CD4-positive, alpha-beta T cell treated with Interleukin-2 at 100 ng/mL for 4 hours (primary cell): ENCODE measurements around the gene CTRB1.
"Not testable (repeated sequence)": the region's sequence is repeated elsewhere in the genome, so short reads cannot be mapped to it uniquely, and the experiment has no call there.

ENCODE experiments used
- DNase-seq: peaks from one replicate; pipeline ENCODE4 v3.0.0-alpha.2; 2020; ENCODE audit warnings: low spot score

CTRB1 gene

GRCh38 chr16:75240633-75241032 lies 21.8 kb downstream of the CTRB1 start:
- not testable (repeated sequence) for DNase-seq

- no peak for DNase-seq
Measured at GRCh38 chr16:75241412-75241811, 22.6 kb downstream of the CTRB1 start.

- DNase-seq, result no peak
Measured at GRCh38 chr16:75241955-75242354, 23.2 kb downstream of the CTRB1 start.

- not testable (repeated sequence) for DNase-seq
Measured at GRCh38 chr16:75242436-75243078, 23.8 kb downstream of the CTRB1 start.

GRCh38 chr16:75243667-75244224 lies 25.0 kb downstream of the CTRB1 start:
- no peak for DNase-seq

GRCh38 chr16:75244225-75244809 lies 25.5 kb downstream of the CTRB1 start:
- no peak for DNase-seq

- DNase-seq, result no peak
Measured at GRCh38 chr16:75244844-75245758, 26.3 kb downstream of the CTRB1 start.

GRCh38 chr16:75246504-75247205 lies 27.9 kb downstream of the CTRB1 start:
- no peak for DNase-seq

GRCh38 chr16:75247249-75247648 lies 28.5 kb downstream of the CTRB1 start:
- DNase-seq, result no peak

GRCh38 chr16:75248142-75248535 lies 29.4 kb downstream of the CTRB1 start:
- DNase-seq, result no peak

- DNase-seq, result no peak
Measured at GRCh38 chr16:75248536-75249380, 30.0 kb downstream of the CTRB1 start.

- no peak for DNase-seq
Measured at GRCh38 chr16:75249441-75249840, 30.7 kb downstream of the CTRB1 start.

- DNase-seq, result no peak
Measured at GRCh38 chr16:75250089-75250808, 31.5 kb downstream of the CTRB1 start.

- DNase-seq, result no peak
Measured at GRCh38 chr16:75250809-75251279, 32.1 kb downstream of the CTRB1 start.

GRCh38 chr16:75251280-75252048 lies 32.7 kb downstream of the CTRB1 start, which contains the start of gene BCAR1:
Gene BCAR1 (minus strand): TSS chr16:75251624. CDS start chr16:75251482, 142 bp downstream.
- no peak for DNase-seq

GRCh38 chr16:75252049-75252864 lies 33.5 kb downstream of the CTRB1 start:
- no peak for DNase-seq

- DNase-seq, result no peak
Measured at GRCh38 chr16:75252946-75253911, 34.4 kb downstream of the CTRB1 start.
